Retinal pigment epithelial cell (primary cell): ENCODE data around the gene CARD18.

Experiments
- DNase-seq: peaks from one replicate; pipeline ENCODE4 v3.0.0-alpha.2; 2010; ENCODE audit warnings: low read depth
- H3K4me3 ChIP-seq: 2 replicates; pipeline ENCODE4 v1.5.1; 2011; ENCODE audit warnings: mild to moderate bottlenecking, low read length, control low read depth, moderate library complexity
- CTCF ChIP-seq: conservative IDR thresholded peaks from 2 replicates; pipeline ENCODE4 v1.5.1; 2011; ENCODE audit warnings: low read depth, low read length, control low read depth, inconsistent platforms

Gene CARD18

GRCh38 chr11:105139669-105140068 is at the start of gene CARD18:
CARD18 (minus strand) TSS chr11:105139769; CDS start chr11:105139726, 43 bp downstream.
- no peak within 1 kb of the TSS for H3K4me3 ChIP-seq
- TF ChIP-seq CTCF = no peak
- DNase-seq = no peak

GRCh38 chr11:105183987-105184386 is 44.4 kb upstream of the CARD18 start:
- DNase-seq = no peak
- no peak for TF ChIP-seq CTCF
- no peak overlapping the region for H3K4me3 ChIP-seq

GRCh38 chr11:105183426-105183825 is 43.9 kb upstream of the CARD18 start:
- no peak overlapping the region for H3K4me3 ChIP-seq
- TF ChIP-seq CTCF = no peak
- no peak for DNase-seq

- H3K4me3 ChIP-seq = no peak overlapping the region
- DNase-seq = peak; percentile 4
- TF ChIP-seq CTCF = no peak
Observed at GRCh38 chr11:105181521-105181920, 42.0 kb upstream of the CARD18 start.

- TF ChIP-seq CTCF = no peak
- DNase-seq = peak; percentile 28
- H3K4me3 ChIP-seq = no peak overlapping the region
Observed at GRCh38 chr11:105181100-105181499, 41.5 kb upstream of the CARD18 start.

- no peak overlapping the region for H3K4me3 ChIP-seq
- no peak for TF ChIP-seq CTCF
- no peak for DNase-seq
Observed at GRCh38 chr11:105179542-105180278, 40.1 kb upstream of the CARD18 start.

GRCh38 chr11:105177658-105178057 is 38.1 kb upstream of the CARD18 start:
- DNase-seq = peak; percentile 14
- H3K4me3 ChIP-seq = no peak overlapping the region
- no peak for TF ChIP-seq CTCF
